Eye (tissue), 1 donor: ENCODE results near the gene THY1.
"Not testable (repeated sequence)": the region's sequence is repeated elsewhere in the genome, so short reads cannot be mapped to it uniquely, and the experiment has no call there.

Source experiments
- DNase-seq: peaks from one replicate; pipeline ENCODE4 v3.0.0-alpha.2; 2015

THY1 gene

GRCh38 chr11:119422809-119423508 lies at the start of gene THY1:
Gene THY1 (minus strand): TSS chr11:119423172. CDS start chr11:119420905, 2,267 bp downstream.
- peak; percentile 73 for DNase-seq

GRCh38 chr11:119472186-119472855 lies 49.3 kb upstream of the THY1 start:
- DNase-seq, result no peak

- DNase-seq, result no peak
Measured at GRCh38 chr11:119471329-119471728, 48.4 kb upstream of the THY1 start.

GRCh38 chr11:119470317-119471291 lies 47.6 kb upstream of the THY1 start:
- DNase-seq, result no peak

GRCh38 chr11:119469506-119469905 lies 46.5 kb upstream of the THY1 start:
- DNase-seq, result no peak

- DNase-seq, result no peak
Measured at GRCh38 chr11:119468511-119468910, 45.5 kb upstream of the THY1 start.

- DNase-seq, result no peak
Measured at GRCh38 chr11:119461229-119461963, 38.4 kb upstream of the THY1 start.

GRCh38 chr11:119460582-119460981 lies 37.6 kb upstream of the THY1 start:
- DNase-seq, result peak; percentile 73

GRCh38 chr11:119460097-119460496 lies 37.1 kb upstream of the THY1 start:
- no peak for DNase-seq

GRCh38 chr11:119459293-119459976 lies 36.5 kb upstream of the THY1 start:
- no peak for DNase-seq

GRCh38 chr11:119455708-119456107 lies 32.7 kb upstream of the THY1 start:
- DNase-seq, result not testable (repeated sequence)

- DNase-seq, result not testable (repeated sequence)
Measured at GRCh38 chr11:119455241-119455640, 32.3 kb upstream of the THY1 start.

GRCh38 chr11:119453881-119454280 lies 30.9 kb upstream of the THY1 start:
- DNase-seq, result no peak

GRCh38 chr11:119450590-119451326 lies 27.8 kb upstream of the THY1 start:
- no peak for DNase-seq

- DNase-seq, result no peak
Measured at GRCh38 chr11:119449498-119449897, 26.5 kb upstream of the THY1 start.

- DNase-seq, result no peak
Measured at GRCh38 chr11:119448380-119448779, 25.4 kb upstream of the THY1 start.

- peak; percentile 45 for DNase-seq
Measured at GRCh38 chr11:119447664-119448242, 24.8 kb upstream of the THY1 start.

- DNase-seq, result no peak
Measured at GRCh38 chr11:119446871-119447663, 24.1 kb upstream of the THY1 start.

GRCh38 chr11:119446434-119446833 lies 23.5 kb upstream of the THY1 start:
- no peak for DNase-seq

- peak; percentile 75 for DNase-seq
Measured at GRCh38 chr11:119445850-119446249, 22.9 kb upstream of the THY1 start.
